Activated CD4-positive, alpha-beta T cell treated with anti-CD3 and anti-CD28 coated beads for 1 hour (primary cell): Measurements from ENCODE around the gene PRR23A.

ENCODE experiments used
- DNase-seq: peaks from one replicate; pipeline ENCODE4 v3.0.0-alpha.2; 2020

Gene PRR23A

GRCh38 chr3:138971766-138972320, 34.2 kb downstream of the PRR23A start:
- DNase-seq: no peak

GRCh38 chr3:138964923-138965322, 41.1 kb downstream of the PRR23A start:
- DNase-seq: no peak

- DNase-seq: no peak
Observed at GRCh38 chr3:138964264-138964663, 41.8 kb downstream of the PRR23A start.

- no peak for DNase-seq
Observed at GRCh38 chr3:138962854-138963560, 43.1 kb downstream of the PRR23A start.

GRCh38 chr3:138960417-138960852, 45.6 kb downstream of the PRR23A start:
- DNase-seq: no peak
